ENCODE measurements around the gene SARDH. TPM values are rescaled to one million over a fixed set of nuclear protein-coding genes. Genes with fewer than 3 reads are reported as not detected.

Gene SARDH
- total RNA-seq, 1 donor from 2014 or later, result 1.2 TPM

- Mint-ChIP-seq H3K4me3 (ENCODE audit: unreplicated experiment) (peak overlapping the region; percentile 45), H3K36me3 (ENCODE audit: low read depth) (no peaks in the 10 kb centered on the region), H3K4me1 (ENCODE audit: low read depth) (peaks cover 18% of the 10 kb centered on the region), H3K27ac (ENCODE audit: unreplicated experiment) (no peak overlapping the region), H3K9me3 (ENCODE audit: low read depth) (no peaks in the 10 kb centered on the region), H3K27me3 (ENCODE audit: low read depth) (peaks cover 42% of the 10 kb centered on the region)
- no peak for DNase-seq (ENCODE audit: low spot score)
- no peak for TF ChIP-seq CTCF (IDR thresholded peaks at IDR 0.05)
Measured at GRCh38 chr9:133658442-133659431, 79.4 kb downstream of the SARDH start.

GRCh38 chr9:133657120-133657661 is 81.0 kb downstream of the SARDH start:
- peaks cover 18% of the 10 kb centered on the region for H3K4me1 Mint-ChIP-seq (ENCODE audit: low read depth)
- no peak for TF ChIP-seq CTCF (IDR thresholded peaks at IDR 0.05)
- H3K9me3 Mint-ChIP-seq (ENCODE audit: low read depth), result no peaks in the 10 kb centered on the region
- H3K27ac Mint-ChIP-seq (ENCODE audit: unreplicated experiment), result no peak overlapping the region
- no peak overlapping the region for H3K4me3 Mint-ChIP-seq (ENCODE audit: unreplicated experiment)
- peaks cover 40% of the 10 kb centered on the region for H3K27me3 Mint-ChIP-seq (ENCODE audit: low read depth)
- no peaks in the 10 kb centered on the region for H3K36me3 Mint-ChIP-seq (ENCODE audit: low read depth)
- DNase-seq (ENCODE audit: low spot score), result no peak

- Mint-ChIP-seq H3K36me3 (ENCODE audit: low read depth) (no peaks in the 10 kb centered on the region), H3K4me3 (ENCODE audit: unreplicated experiment) (no peak overlapping the region), H3K27ac (ENCODE audit: unreplicated experiment) (no peak overlapping the region), H3K27me3 (ENCODE audit: low read depth) (peaks cover 42% of the 10 kb centered on the region), H3K4me1 (ENCODE audit: low read depth) (peaks cover 18% of the 10 kb centered on the region), H3K9me3 (ENCODE audit: low read depth) (no peaks in the 10 kb centered on the region)
- TF ChIP-seq CTCF (IDR thresholded peaks at IDR 0.05), result no peak
- DNase-seq (ENCODE audit: low spot score), result no peak
Measured at GRCh38 chr9:133656211-133657119, 81.7 kb downstream of the SARDH start.

- no peaks in the 10 kb centered on the region for H3K36me3 Mint-ChIP-seq (ENCODE audit: low read depth)
- no peak overlapping the region for H3K4me3 Mint-ChIP-seq (ENCODE audit: unreplicated experiment)
- no peak overlapping the region for H3K27ac Mint-ChIP-seq (ENCODE audit: unreplicated experiment)
- no peak for DNase-seq (ENCODE audit: low spot score)
- TF ChIP-seq CTCF (IDR thresholded peaks at IDR 0.05), result no peak
- peaks cover 18% of the 10 kb centered on the region for H3K4me1 Mint-ChIP-seq (ENCODE audit: low read depth)
- H3K27me3 Mint-ChIP-seq (ENCODE audit: low read depth), result peaks cover 40% of the 10 kb centered on the region
- no peaks in the 10 kb centered on the region for H3K9me3 Mint-ChIP-seq (ENCODE audit: low read depth)
Measured at GRCh38 chr9:133655701-133656100, 82.5 kb downstream of the SARDH start.

All from chondrocyte (in vitro differentiated cells).